BE2C (cell line): ENCODE results near the gene NLGN2.

Source experiments
- DNase-seq: peaks from one replicate; pipeline ENCODE4 v3.0.0-alpha.2; 2020
- H3K27me3 ChIP-seq: fragments of 250-450 bp; sonication (Bioruptor Pico); 2 replicates; pipeline ENCODE4 v1.5.1; 2020; ENCODE audit warnings: mild to moderate bottlenecking
- H3K36me3 ChIP-seq: fragments of 250-450 bp; sonication (Bioruptor Pico); 2 replicates; pipeline ENCODE4 v1.5.1; 2020; ENCODE audit warnings: mild to moderate bottlenecking
- H3K4me1 ChIP-seq: fragments of 250-450 bp; sonication (Bioruptor Pico); 2 replicates; pipeline ENCODE4 v1.5.1; 2020
- H3K4me3 ChIP-seq: 2 replicates; pipeline ENCODE4 v1.5.1; 2011; ENCODE audit warnings: low read depth, low read length
- H3K9me3 ChIP-seq: fragments of 250-450 bp; sonication (Bioruptor Pico); 2 replicates; pipeline ENCODE4 v1.5.1; 2020
- TF ChIP-seq, protein P1 (sequence below): IDR thresholded peaks from 2 replicates; pipeline ENCODE4 v1.5.1; 2012; ENCODE audit warnings: mild to moderate bottlenecking, low read depth, low read length

Gene NLGN2

DNA sequence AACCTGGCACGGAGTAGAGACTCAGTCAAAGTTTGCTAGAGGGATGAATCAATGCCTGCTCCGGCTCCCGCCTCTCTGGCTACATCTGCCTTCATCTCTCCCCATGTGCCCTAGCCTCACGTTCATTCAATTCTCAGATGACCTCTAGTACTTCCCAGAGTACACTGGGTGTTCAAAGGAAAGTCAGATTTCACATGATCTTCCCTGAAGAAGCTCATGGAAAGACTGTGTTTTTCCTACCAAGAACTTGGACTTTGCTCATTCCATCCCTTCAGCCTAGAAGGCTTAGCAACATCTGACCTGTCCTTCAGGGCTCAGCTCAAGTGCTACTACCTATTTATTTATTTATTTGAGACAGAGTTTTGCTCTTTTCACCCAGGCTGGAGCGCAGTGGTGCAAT is 37.8 kb upstream of the NLGN2 start:
- TF ChIP-seq, protein P1, sequence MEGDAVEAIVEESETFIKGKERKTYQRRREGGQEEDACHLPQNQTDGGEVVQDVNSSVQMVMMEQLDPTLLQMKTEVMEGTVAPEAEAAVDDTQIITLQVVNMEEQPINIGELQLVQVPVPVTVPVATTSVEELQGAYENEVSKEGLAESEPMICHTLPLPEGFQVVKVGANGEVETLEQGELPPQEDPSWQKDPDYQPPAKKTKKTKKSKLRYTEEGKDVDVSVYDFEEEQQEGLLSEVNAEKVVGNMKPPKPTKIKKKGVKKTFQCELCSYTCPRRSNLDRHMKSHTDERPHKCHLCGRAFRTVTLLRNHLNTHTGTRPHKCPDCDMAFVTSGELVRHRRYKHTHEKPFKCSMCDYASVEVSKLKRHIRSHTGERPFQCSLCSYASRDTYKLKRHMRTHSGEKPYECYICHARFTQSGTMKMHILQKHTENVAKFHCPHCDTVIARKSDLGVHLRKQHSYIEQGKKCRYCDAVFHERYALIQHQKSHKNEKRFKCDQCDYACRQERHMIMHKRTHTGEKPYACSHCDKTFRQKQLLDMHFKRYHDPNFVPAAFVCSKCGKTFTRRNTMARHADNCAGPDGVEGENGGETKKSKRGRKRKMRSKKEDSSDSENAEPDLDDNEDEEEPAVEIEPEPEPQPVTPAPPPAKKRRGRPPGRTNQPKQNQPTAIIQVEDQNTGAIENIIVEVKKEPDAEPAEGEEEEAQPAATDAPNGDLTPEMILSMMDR = no peak
- no peak for DNase-seq
- Histone ChIP-seq H3K9me3 (no peaks in the 10 kb centered on the region), H3K27me3 (no peaks in the 10 kb centered on the region), H3K36me3 (no peaks in the 10 kb centered on the region), H3K4me1 (no peaks in the 10 kb centered on the region), H3K4me3 (no peak overlapping the region)

DNA sequence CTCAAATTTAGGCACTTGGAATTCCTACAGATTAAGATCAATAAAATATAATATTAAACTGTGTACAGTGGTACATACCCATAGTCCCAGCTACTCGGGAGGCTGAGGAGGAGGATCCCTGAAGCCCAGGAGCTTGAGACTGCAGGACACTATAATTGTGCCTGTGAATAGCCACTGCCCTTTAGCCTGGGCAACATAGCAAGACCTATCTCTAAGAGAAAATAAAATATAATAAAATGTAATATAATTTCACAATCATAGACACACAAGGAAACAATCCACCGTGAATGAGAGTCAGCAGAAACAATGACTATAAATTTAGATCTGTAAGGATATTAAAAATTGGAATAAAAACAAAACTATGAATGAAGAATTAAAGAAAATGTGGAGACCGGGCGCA is 36.8 kb upstream of the NLGN2 start:
- TF ChIP-seq, protein P1 = no peak
- no peak for DNase-seq
- no peaks in the 10 kb centered on the region for H3K36me3 ChIP-seq
- no peaks in the 10 kb centered on the region for H3K27me3 ChIP-seq
- H3K4me1 ChIP-seq = no peaks in the 10 kb centered on the region
- H3K9me3 ChIP-seq = no peaks in the 10 kb centered on the region
- no peak overlapping the region for H3K4me3 ChIP-seq

DNA sequence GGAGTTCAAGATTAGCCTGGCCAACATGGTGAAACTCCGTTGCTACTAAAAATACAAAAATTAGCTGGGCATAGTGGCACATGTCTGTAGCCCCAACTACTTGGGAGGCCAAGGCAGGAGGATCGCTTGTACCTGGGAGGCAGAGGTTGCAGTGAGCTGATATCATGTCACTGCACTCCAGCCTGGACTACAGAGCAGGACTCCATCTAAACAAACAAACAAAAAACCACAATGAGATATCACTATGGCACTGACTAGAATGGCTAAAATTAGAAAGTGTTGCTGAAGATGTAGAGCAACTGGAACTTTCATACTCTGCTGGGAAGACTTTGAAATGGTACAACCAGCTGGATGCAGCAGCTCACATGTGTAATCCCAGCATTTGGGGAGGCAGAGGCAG is 33.3 kb upstream of the NLGN2 start:
- no peak for DNase-seq
- no peaks in the 10 kb centered on the region for H3K9me3 ChIP-seq
- H3K36me3 ChIP-seq = no peaks in the 10 kb centered on the region
- no peaks in the 10 kb centered on the region for H3K4me1 ChIP-seq
- TF ChIP-seq, protein P1 = no peak
- H3K27me3 ChIP-seq = no peaks in the 10 kb centered on the region
- H3K4me3 ChIP-seq = no peak overlapping the region

DNA sequence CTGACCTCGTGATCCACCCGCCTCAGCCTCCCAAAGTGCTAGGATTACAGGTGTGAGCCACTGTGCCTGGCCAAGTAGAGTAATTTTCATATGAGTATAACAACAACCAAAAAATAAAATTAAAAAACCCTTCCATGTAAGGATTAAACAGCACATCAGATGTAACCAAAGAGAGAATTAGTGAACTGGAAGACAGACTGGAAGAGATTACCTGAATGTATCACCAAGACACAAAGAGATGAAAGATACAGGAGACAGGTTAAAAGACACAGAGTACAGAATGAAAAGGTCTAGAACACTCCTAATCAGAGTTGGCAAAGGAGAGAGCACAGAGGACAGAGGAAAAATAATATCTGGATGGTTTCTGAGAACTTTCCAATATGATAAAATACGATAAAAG is 28.5 kb upstream of the NLGN2 start:
- Histone ChIP-seq H3K36me3 (no peaks in the 10 kb centered on the region), H3K4me1 (no peaks in the 10 kb centered on the region), H3K4me3 (no peak overlapping the region), H3K27me3 (0 out of 2 replicates have a peak, but pooled peaks cover 3% of the 10 kb centered on the region), H3K9me3 (no peaks in the 10 kb centered on the region)
- TF ChIP-seq, protein P1 = no peak
- no peak for DNase-seq

DNA sequence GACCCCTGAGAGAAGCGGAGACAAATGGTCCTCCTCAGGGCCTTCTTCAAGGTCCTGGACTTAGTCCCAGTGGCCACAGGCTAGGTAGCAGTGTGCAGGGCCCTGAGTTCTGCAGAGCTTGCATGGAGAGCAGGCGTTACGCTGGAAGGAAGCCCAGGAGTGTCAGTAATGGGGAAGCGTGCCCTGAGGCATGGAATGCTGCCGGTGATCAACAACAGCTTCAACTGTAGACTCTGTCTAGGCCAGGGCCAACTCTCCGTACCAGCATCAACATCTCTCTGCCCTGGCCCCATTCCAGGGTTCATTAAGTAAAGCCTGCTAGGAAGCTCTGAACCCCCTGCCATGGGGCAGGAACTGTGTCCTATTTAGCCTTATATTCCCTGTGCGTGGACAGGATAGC is 27.3 kb upstream of the NLGN2 start:
- Histone ChIP-seq H3K9me3 (no peaks in the 10 kb centered on the region), H3K4me3 (no peak overlapping the region), H3K36me3 (no peaks in the 10 kb centered on the region), H3K27me3 (0 out of 2 replicates have a peak, but pooled peaks cover 3% of the 10 kb centered on the region), H3K4me1 (no peaks in the 10 kb centered on the region)
- TF ChIP-seq, protein P1 = no peak
- peak; percentile 45 for DNase-seq

DNA sequence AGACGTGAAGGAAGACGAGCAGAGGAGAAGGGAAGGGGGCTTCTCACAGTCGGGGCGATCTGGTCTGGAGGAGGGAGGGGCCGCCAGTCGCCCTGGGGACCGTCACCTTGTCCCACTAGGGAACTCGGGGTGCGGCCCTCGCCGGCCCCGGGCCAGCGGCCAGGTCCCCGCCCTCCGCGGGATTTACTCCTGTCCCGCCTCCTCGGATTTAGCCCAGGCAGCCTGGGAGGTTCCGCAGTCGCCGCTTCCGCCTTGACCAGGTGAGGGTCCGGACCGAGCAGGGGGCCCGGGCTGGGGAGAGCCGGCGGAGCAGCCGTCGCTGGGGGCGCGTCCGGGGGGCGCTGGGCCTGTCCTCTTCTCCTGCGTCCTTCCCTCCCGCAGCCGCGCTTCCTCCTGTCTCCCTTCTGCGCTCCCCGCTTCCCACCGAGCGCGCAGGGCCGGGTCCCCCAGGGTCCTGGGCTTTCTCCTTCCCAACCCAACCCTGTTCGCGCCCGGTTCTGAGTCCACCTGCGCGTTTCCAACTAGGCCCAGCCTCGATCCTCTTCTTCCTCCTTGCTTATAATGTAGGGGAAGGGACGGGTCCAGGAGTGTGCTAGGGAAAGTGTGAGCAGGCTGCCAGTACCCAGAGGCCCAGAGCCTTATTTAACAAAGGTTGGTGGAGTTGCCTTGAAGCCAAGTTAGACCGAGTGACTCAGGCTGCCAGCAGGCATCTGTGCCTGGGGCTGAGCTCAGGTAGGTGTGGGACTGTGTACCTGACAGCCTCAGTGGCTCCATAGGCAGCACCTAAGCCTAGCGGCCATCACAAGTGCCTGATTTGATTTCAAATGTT is 26.6 kb upstream of the NLGN2 start, which contains the start of gene TNK1:
TNK1 (plus strand) TSS at position 235 of the 829 bp plus-strand sequence. CDS start 1,838 bp downstream, outside the sequence.
- Histone ChIP-seq H3K4me3 (no peak within 1 kb of the TSS), H3K9me3 (no peaks in the 10 kb centered on the region)
- no peak for DNase-seq

More for the DNA sequence above, 26.6 kb upstream of the NLGN2 start, which contains the start of gene TNK1:
- Histone ChIP-seq H3K36me3 (no peaks in the 10 kb centered on the region), H3K27me3 (0 out of 2 replicates have a peak, but pooled peaks cover 3% of the 10 kb centered on the region), H3K4me1 (no peaks in the 10 kb centered on the region)
- TF ChIP-seq, protein P1 = no peak
